HG02870 (cell line): ENCODE data around the gene YPEL3.

ENCODE experiments used
- ATAC-seq: cut with Tn5 transposase; IDR thresholded peaks from one replicate; pipeline ENCODE4 v1.9.1; 2021; ENCODE audit warnings: mild to moderate bottlenecking, moderate library complexity; ENCODE audit not compliant: unreplicated experiment

Gene YPEL3

DNA sequence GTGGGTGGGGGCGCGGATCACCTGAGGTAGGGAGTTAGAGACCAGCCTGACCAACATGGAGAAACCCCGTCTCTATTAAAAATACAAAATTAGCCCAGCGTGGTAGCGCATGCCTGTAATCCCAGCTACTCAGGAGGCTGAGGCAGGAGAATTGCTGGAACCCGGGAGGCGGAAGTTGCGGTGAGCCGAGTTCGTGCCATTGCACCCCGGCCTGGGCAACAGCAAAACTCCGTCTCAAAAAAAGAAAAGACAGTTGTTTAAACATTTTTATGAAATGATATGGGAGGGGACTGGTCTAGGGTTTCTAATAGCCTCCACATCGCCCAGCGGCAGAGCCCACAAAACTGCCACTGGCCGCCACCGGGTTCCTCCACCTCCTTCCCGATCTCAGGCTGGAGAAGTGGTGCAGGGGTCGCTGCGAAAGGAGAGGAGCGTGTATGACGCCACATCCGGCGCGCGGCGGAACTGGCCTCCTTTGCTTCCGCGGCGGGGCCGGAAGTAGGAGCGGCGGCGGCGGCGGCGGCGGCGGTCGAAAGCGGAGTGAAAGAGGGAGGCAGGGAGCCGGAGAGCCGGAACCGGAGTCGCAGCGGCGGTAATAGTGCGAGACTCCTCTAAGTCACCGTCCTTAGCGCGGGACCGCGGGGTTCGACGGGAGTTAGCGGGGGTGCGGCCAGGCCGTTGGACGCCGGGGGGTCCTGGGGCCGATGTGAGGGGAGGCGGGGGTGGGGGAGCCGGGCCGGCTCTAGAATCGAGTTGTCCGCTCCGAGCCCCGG lies 20.3 kb downstream of the YPEL3 start, which contains the start of gene PPP4C:
Gene PPP4C (plus strand): TSS at position 492 of the 773 bp plus-strand sequence. CDS start 384 bp downstream, outside the sequence.
- peak; percentile 66 for ATAC-seq

DNA sequence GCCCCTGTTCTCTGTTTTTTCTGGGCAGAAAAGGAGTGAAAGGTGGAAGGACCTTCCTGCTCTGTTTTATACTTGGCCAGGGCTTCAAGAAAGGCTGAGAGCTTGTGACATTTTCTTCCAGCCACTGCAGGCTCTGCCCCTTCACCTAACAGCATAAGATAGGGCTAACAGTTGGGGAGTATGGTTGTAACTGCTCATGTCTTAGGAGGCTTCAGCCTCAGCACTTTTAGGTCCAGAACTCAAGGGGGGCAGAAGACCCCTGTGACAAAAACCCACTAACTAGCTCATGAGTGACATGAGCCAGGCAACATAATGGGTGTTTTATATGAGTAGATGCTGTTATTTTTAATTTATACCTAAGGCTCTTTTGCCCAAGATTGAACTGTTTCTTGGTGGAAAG lies 25.5 kb downstream of the YPEL3 start:
- no peak for ATAC-seq

DNA sequence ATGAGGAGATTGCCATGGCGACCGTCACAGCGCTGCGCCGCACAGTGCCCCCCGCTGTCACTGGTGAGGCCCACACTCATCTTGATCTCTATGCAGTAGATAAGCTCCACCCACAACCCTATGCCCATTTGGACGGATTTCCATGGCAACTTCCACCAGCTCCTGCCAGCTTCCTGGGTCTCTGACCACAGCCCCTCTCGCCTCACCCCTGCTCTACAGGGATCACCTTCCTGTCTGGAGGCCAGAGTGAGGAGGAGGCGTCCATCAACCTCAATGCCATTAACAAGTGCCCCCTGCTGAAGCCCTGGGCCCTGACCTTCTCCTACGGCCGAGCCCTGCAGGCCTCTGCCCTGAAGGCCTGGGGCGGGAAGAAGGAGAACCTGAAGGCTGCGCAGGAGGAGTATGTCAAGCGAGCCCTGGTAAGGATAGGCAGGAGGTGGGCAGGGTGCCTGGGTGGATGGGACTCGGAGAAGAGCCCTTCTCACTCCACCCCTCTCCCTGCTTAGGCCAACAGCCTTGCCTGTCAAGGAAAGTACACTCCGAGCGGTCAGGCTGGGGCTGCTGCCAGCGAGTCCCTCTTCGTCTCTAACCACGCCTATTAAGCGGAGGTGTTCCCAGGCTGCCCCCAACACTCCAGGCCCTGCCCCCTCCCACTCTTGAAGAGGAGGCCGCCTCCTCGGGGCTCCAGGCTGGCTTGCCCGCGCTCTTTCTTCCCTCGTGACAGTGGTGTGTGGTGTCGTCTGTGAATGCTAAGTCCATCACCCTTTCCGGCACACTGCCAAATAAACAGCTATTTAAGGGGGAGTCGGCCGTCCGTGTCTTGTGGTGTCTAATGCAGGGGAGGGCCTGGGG lies 26.2 kb downstream of the YPEL3 start:
- ATAC-seq, result no peak

- no peak for ATAC-seq
Observed at GRCh38 chr16:30068750-30069610, 27.0 kb downstream of the YPEL3 start.

GRCh38 chr16:30068333-30068732 lies 27.7 kb downstream of the YPEL3 start:
- no peak for ATAC-seq

DNA sequence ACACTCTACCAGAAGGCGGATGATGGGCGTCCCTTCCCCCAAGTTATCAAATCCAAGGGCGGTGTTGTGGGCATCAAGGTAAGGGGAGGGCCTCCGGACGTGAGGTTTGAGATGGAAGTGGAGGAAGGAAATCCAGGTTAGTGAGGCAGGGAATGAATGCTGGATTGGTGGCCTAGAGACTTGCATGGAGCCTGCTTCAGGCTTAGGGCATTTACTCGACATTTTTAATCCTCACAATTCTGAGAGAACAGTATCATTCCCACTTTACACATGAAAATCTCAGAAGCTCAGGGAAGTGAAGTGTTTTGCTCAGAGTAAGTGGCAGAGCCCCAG lies 28.5 kb downstream of the YPEL3 start:
- no peak for ATAC-seq

- ATAC-seq, result no peak
Observed at GRCh38 chr16:30066761-30067583, 29.0 kb downstream of the YPEL3 start.

- ATAC-seq, result no peak
Observed at GRCh38 chr16:30065943-30066760, 29.9 kb downstream of the YPEL3 start.

DNA sequence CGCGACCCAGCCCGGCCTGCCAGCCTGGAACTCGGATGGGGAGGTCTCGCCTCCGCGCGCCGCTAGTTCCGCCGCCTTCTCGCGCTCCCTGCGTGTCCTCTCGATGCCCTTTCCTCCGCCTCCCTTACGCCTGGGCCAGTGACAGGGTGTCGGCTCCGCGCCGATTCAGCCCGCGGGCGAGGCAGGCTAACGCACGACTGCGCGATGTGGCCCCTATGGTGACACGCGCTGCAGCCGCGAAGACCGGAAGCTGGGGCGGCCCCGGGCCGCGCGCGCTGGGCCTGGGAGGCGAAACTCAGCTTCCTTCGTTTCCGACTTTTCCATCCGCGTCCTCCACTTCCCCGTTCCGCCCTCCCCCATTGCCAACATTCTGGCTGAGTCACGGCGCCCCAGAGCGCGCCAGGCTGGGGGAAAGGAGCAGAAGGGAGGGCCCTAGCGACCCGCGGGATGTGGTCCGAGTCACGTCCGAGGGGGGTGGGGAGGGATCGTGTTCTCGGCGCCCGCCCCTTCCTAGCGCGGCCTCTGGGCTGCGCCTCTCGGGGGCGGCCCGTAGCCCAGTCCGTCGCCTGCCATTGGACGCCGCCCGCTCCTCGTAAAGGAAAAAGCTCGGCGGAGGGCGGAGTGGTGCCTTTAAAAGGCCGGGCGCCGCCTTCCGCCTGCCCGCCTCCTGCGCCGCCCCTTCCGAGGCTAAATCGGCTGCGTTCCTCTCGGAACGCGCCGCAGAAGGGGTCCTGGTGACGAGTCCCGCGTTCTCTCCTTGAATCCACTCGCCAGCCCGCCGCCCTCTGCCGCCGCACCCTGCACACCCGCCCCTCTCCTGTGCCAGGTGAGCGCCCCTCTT lies 30.7 kb downstream of the YPEL3 start, which contains the start of gene ALDOA:
Gene ALDOA (plus strand): TSS at position 659 of the 841 bp plus-strand sequence. CDS start 1,138 bp downstream, outside the sequence.
- peak; percentile 66 for ATAC-seq

- ATAC-seq, result no peak
Observed at GRCh38 chr16:30064729-30065101, 31.3 kb downstream of the YPEL3 start.

DNA sequence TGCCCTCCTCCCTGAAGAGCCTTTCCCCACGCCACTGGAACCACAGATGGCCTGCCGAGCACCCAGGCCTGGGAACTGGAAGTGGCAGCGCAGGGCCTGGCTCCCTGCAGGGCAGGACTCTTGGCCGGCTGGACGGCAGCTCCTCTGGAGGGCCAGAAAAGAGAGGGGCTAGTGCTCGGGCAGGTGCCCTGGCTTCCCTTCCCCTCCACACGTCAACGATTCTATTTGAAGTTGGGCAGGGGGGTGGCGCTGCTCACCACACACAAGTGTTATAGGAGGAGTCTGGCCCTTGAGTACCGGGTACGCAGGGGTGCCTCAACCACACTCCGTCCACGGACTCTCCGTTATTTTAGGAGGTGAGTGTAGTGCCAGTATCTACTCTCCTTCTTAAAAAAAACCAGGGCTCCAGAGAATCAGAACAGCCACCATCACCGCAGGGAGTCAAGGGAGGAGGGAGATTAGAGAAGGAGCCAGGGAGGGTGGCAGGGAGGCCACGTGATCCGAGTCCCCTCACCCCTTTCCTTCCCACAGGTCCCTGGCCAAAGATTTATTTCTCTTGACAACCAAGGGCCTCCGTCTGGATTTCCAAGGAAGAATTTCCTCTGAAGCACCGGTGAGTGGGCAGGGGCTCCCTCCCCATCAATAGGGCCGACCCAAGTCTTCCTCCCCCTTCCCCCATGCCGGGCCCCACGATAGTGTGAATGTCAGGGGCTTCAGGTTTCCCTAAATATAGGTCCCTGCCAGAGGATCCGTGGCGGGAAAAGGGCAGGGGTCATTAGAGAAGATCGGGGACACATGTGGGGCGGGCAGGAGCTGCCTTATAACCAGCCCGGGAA lies 31.9 kb downstream of the YPEL3 start:
- ATAC-seq, result no peak

DNA sequence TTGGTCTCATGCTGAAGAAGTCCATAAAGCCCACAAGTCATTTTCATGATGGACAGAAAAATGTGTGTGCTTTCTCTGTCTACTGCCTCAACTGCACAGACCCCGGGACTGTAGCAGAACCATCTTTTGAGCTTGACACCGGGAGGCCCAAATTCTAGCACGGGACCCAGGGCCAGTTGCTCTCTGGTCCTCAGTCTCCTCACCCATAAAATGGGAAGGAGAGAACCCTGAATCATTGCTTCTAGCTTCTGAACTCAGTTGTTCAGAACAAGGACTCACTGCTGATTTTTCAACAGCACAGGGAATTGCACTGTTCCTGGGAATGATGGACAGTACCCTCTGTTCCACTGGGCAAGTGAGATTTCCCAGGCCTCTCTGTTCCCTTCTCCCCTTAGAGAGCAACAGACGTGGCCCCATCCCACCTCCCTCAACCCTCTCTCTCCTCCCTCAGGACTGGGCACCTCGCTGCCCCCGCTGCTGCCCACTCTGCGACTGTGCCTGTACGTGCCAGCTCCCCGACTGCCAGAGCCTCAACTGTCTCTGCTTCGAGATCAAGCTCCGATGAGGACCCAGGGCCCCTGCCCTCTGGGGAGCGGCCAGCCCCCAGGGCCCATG lies 32.6 kb downstream of the YPEL3 start:
- ATAC-seq, result no peak

DNA sequence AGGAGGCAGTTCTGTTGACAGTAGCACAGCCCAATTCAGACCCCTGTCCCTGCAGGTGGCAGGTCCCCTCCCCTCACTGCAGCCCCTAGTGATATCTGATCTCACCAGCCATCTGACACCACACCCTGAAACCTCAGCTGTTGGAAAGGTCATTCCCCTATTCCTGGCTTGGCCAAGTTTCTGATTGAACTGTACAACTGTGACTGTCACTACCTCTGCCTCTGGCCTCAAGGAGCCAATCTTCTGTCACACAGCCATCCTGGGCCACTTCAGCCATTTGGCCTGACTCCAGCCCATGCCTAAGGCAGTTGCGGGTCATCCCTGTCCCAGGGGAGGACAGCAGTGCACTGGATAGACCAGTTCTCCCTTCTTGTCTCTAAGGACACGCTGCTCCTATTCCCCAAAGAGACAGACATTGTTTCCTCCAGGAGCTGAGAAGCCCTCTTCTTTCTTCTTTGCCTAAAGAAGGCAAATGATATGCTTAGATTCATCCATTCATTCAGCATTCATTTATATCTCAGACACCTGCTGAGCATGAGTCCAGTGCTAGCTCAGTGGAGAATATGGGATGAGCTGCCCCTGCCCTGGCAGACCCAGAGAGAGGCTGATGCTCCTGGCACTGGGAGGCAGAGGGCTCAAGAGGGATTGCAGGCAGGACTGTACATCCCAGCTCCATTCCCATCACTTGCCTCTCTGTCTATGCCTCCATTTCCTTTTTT lies 35.0 kb downstream of the YPEL3 start:
- no peak for ATAC-seq

DNA sequence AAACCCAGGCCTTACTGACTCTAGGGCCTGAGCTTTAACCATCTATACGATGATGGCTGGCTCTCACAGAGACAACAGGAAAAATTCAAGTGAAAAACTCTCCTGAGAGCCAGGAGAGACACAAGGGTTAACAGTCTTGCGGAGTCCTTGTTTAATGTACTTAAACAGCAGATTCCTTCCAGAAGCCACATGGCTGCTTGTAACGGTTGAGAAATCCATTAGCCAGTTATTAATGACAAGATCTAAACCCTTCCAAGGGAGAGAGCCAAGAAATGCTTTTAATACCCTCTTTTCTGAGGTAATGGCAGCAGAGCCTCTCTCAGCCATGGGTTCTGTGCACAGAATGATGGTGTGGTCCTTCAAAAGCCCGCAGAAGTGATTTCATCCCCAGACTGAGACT lies 35.7 kb downstream of the YPEL3 start:
- ATAC-seq, result no peak

DNA sequence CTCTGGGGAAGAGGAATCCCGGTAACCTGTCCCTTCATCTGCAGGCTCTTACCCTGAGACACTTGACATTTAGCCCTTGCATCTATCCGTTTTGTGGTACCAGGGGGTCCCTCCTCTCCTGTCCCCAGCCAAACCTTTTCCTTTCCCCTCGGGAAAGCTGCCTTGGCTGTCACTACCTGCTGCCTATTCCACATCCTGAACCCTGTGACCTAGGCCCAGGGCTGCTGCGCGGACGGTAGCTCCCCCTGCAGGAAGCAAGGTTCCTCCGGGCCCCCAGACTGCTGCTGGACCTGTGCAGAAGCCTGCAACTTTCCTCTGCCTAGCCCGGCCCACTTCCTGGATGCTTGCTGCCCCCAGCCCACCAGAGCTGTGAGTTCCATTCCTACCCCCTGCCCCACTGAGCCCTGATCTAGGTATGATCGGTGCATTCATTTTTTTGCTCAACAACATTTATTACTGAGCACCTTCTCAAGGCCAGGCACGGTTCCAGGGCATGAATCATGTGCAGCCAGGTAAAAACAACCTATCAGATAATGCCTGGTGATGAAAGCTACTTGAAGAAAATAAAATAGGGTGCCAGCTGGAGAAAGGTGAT lies 41.0 kb downstream of the YPEL3 start:
- no peak for ATAC-seq

DNA sequence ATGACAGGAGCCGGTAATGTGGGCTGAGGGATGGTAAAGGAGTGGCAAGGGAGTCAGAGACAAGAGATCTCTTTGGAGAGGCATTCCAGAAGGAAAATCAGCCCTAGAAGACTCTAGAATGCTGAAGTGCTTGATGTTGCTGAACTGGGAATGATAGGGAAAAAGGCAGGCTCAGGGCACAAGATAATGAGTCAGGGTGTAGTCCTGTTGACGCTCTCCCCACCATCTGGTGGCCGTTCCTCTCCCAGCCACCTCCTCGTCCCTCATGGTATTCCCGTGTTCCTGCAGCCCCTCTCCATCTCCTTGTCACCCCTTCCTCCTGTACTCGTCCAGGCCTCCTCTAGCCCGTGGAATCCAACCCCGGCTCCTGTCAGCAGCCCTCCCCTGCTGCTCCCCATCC lies 41.6 kb downstream of the YPEL3 start:
- ATAC-seq, result no peak
